NCI-H748 (cell line): ENCODE measurements around the gene PALLD.
"Not testable (repeated sequence)": the region's sequence is repeated elsewhere in the genome, so short reads cannot be mapped to it uniquely, and the experiment has no call there.

Source experiments
- DNase-seq: peaks from one replicate; lab custom pipeline; 2025; ENCODE audit not compliant: unreplicated experiment; lab: John Stamatoyannopoulos, UW

Gene PALLD

GRCh38 chr4:168787801-168788595 lies 291.1 kb downstream of the PALLD start:
- DNase-seq, result no peak

DNA sequence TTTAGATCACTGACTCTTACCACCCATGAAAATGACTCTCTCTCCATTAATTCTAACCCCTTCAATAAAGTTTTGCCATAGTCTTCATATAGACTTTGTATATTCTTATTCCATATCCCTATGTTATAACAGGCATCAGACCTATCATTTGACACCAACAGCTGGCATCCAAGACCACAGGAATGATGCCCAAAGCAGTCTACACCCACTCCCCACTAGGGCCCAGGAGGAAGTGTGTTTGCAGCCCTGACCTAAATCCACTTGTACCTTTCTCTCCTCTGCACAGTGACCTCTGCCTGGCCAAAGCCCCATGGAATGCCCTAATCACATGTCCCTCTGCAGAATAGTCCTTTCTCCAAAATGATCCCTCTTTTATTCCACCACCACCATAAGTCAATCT lies 294.0 kb downstream of the PALLD start:
- no peak for DNase-seq

DNA sequence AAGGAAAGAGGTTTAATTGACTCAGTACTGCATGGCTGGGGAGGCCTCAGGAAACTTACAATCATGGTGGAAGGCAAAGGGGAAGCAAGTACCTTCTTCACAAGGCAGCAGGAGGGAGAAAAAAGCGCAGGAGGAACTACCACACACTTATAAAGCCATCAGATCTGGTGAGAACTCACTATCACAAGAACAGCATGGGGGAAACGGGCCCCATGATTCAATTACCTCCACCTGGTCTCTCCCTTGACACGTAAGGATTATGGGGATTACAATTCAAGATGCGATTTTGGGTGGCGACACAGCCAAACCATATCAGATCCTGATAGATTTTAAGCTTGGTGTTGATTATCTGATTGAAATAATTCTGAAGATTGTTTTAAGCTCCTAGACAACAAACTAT lies 294.5 kb downstream of the PALLD start:
- no peak for DNase-seq

DNA sequence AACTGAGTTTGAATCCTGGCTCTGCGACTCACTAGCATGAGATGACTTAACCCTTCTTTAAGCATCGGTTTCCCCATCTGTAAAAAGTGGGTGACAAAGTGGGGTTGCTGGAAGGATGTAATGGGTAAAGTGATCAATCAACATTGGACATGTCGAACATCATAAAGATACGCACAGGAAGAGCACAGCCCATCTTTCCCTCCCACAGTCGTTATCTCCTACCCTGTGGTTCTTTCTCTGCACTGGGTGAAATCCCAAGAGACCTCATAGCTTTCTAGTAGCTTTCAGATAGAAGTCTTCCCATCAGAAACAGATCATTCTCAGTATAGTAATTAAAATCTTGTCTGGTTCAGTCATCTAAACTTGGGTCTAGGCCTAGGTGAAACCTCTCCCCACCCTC lies 296.7 kb downstream of the PALLD start:
- no peak for DNase-seq

GRCh38 chr4:168794092-168794707 lies 297.3 kb downstream of the PALLD start:
- DNase-seq, result no peak

GRCh38 chr4:168794881-168795280 lies 298.0 kb downstream of the PALLD start:
- no peak for DNase-seq

DNA sequence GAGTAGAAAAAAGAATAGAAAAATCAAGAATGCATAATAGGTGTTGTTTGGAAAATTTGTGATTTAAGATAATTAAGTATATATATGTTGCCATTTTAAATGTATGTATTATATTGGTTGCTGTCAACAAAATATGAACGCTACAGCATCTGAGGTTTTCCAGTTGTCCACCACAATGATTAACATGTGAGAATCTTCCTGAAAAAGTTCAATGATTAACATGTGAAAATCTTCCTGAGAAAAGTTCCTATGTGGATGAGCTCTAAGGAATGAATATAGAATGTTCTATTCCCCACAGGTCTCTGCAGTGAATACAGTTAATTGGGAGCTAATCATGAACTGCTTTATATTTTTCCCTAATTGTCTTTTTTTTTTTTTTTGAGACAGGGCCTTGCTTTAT lies 298.5 kb downstream of the PALLD start:
- no peak for DNase-seq

DNA sequence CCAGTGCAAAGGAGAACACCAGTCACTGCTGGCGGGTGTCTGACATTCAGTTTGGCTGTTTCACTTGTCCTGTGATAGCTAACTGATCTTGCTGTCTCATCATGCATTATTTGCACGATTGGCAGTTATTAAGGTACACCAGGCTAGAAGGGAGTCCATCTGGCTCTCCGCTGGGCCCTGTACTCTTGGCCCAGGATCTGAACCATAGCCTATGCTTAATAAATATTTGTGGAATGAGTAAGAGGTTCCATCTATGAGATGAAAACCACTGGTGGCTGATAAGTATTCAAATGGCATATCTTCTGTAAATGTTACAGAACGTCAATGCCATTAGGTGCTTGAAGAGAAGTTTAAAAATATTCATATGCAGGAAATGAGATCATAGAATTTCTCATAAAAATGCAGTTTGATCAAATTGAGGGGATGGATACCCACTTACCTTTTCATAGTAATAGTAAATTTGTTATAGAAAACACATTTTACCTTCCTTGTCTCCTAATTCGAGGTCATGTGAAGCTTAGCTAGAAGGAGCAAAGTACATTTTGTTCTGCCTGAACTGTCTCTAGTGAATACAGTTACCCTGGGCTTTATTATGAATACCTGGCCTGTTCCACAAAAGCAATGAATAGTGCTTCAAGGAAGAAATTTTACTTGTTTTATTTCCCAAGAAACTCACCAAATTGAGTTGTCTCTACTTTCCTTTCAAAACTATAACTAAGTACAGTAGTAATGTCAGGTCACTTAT lies 299.7 kb downstream of the PALLD start:
- no peak for DNase-seq

DNA sequence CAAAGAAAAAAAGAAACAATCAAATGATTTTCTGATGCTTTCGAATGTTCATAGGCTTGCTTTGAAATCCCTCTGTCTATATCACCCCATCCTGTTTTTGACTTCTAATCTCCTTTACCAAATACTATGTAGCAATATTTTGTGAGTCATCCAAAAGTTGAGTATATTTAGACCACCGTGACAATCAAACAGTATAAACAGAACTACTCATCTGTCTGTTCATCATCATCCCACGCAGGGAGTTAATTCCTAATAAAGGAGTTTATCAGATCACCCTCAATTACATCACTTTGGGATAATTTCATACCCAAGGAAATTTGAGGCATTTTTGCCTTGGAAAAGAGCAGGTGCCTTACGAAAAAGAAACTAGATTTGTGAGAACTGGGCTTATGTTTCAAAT lies 300.3 kb downstream of the PALLD start:
- no peak for DNase-seq

DNA sequence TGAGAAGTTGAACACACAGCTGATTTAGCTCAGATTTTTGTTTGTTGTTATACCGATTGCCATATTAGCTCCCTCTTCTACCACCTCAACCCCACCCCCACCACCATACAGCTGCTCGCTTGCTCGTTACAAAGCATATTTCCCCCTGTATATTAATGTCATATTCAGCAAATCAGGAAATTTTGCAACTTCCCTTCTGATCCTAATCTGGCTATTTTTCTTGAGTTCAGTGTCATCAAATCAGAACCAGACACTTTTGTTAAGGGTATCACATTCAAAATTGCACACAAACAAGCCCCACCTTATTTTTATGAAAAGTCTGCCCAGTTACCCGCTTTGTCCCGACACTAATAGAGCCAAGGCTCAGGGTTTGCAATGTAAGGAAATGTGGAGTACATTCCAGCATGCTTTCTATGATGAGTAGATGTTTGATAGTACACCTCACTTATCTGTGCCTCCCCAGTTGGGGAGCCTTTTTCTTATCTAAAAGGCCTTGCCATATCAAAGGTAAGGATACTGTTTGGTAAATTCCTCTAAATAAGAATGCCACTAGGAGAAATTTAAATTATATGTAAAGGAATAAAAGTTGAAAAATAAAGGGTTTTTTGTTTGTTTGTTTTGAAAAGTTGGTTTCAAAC lies 301.0 kb downstream of the PALLD start:
- DNase-seq, result no peak

DNA sequence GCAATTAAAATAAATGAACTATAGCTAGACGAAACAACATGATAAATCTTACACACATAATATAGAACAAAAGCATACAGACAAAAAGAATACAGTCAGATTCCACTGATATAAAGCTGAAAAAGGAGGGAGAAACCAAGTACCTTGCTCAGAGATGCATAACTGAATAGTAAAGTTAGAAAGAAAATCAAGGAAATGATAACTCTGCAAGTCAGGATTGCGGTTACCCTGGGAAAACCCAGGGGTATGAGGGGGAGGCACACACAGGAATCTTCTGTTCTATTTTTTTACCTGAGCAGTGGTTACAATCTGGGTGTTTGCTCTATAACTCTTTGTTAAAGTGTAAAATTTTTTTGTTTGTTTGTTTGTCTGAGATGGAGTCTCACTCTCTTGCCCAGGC lies 304.1 kb downstream of the PALLD start:
- DNase-seq, result no peak

- DNase-seq, result no peak
These were observed 305.4 kb downstream of the PALLD start for GRCh38 chr4:168802222-168802621.

- not testable (repeated sequence) for DNase-seq
These were observed 306.2 kb downstream of the PALLD start for GRCh38 chr4:168803052-168803451.

GRCh38 chr4:168803732-168804131 lies 306.9 kb downstream of the PALLD start:
- no peak for DNase-seq

GRCh38 chr4:168804146-168804545 lies 307.3 kb downstream of the PALLD start:
- no peak for DNase-seq

GRCh38 chr4:168805341-168805740 lies 308.5 kb downstream of the PALLD start:
- no peak for DNase-seq

DNA sequence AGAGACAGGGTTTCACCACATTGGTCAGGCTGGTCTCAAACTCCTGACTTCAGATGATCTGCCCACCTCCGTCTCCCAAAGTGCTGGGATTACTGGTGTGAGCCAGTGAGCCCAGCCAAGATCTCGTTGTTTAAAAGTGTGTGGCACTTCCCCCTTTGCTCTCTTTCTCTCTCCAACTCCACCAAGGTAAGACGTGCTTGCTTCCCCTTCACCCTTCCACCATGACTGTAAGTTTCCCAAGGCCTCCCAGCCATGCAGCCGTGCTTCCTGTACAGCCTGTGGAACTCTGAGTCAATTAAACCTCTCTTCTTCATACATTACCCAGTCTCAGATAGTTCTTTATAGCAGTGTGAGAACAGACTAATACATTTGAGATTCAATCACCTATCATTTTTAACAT lies 309.4 kb downstream of the PALLD start:
- not testable (repeated sequence) for DNase-seq

DNA sequence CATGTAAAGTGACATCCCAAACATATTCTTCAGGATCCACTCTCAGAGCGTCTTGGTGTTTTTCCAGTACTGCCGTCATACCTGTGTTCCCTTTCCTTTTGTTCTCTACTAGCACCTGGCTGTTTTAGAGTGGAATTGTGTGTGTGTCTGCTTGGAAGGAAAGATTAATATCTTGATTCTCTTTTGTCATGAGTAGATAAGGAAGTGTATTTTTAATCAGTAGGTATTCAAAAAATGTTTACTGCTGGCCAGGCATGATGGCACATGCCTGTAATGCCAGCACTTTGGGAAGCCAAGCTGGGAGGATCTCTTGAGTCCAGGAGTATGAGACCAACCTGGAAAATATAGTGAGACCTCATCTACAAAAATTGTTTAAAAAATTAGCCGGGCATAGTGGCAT lies 314.4 kb downstream of the PALLD start:
- DNase-seq, result no peak

DNA sequence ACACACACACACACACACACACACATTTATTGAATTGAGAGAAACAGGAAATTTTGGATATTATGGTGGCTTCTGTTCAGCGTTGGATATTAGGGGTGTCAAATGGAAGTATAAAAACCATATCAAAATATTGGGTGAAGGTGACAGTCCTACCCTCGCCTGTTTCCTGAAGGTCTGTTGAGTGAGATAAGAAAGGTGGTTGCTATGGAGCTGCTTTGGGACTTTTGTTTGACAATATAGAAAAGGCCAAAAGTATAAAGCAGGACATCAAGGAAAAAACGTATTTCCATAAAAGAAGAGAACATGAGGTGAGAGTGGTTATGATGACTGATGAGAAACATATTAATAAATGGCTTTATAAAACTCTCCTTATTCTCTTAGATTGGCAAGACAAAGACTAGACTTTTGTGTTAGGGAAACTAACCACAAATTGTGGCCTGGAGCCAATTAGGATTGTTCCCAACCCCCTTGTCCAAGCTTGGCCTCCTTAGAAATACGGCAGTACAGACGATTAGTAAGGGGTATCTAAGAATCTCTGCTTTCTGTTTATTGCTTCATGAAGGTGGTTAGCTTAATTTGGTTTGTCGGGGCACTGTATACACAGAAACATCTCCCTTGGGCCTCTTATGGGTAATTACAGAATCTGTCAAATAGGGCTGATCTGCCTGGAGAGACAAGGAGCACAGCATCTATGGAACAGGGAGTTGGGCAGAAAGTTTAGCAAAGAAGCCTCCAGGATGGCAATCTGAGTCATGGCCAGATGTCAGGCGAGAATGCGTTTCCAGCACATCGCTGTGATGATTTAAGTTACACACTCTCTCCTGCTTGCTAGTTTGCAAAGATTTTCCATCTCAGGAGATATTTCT lies 315.2 kb downstream of the PALLD start:
- DNase-seq, result no peak

DNA sequence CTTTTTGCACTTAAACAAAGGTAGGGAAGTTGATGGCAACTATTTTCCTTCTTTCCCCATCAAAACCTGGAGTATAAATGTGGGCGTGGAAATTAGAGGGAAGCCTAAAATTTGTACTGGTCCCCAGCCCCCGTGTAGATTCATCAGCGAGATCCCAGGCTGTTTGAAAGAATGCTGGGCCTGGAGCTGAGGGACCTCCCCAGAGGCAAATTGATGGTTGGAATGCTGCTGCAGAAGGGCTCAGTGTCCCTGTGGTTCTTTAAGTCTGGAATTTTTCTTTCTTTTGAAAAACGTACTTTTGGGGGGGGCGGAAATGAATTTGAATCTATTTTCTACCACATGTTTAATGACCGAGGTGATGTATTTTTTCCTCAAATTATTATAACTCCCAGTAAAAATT lies 316.0 kb downstream of the PALLD start:
- DNase-seq, result no peak

GRCh38 chr4:168813890-168814289 lies 317.0 kb downstream of the PALLD start:
- DNase-seq, result no peak
